ENCODE measurements around the gene PDE6G. TPM values are rescaled to one million over a fixed set of nuclear protein-coding genes. Genes with fewer than 3 reads are reported as not detected.

Gene PDE6G
- total and polyA plus RNA-seq, 2 experiments from 2014 or later, result 5.5 to 9.0 TPM

GRCh38 chr17:81695211-81695610, 38.9 kb upstream of the PDE6G start (continued):
- no peak for TF ChIP-seq ZNF462 (CRISPR knock-in tag; IDR thresholded peaks at IDR 0.05)
- TF ChIP-seq NANOG (IDR thresholded peaks at IDR 0.05; ENCODE audit: borderline replicate concordance), result no peak
- no peak for TF ChIP-seq ETS1 (IDR thresholded peaks at IDR 0.05)
- no peak for TF ChIP-seq EZH2 (IDR thresholded peaks at IDR 0.05; ENCODE audit: low read depth, unreplicated experiment)
- no peak for TF ChIP-seq ZNF114 (CRISPR knock-in tag; IDR thresholded peaks at IDR 0.05)
- TF ChIP-seq POLR2AphosphoS5 (IDR thresholded peaks at IDR 0.05; ENCODE audit: low read depth), result no peak
- TF ChIP-seq JUNB (IDR thresholded peaks at IDR 0.05; ENCODE audit: unreplicated experiment), result no peak
- TF ChIP-seq ZNF331 (CRISPR knock-in tag; IDR thresholded peaks at IDR 0.05; ENCODE audit: low read depth), result no peak

GRCh38 chr17:81694810-81695209, 38.5 kb upstream of the PDE6G start:
- H4K20me1 ChIP-seq (replicated peaks; ENCODE audit: insufficient read depth), result peaks cover 4% of the 10 kb centered on the region; the same call in 1 of the 2 replicates
- no peak for TF ChIP-seq CTCF (conservative IDR thresholded peaks at IDR 0.05; ENCODE audit: low read depth in 2 of 2)
- no peak for TF ChIP-seq POLR2AphosphoS5 (IDR thresholded peaks at IDR 0.05; ENCODE audit: low read depth)
- no peak for TF ChIP-seq EZH2phosphoT487 (IDR thresholded peaks at IDR 0.05; ENCODE audit: unreplicated experiment)
- TF ChIP-seq JUNB (IDR thresholded peaks at IDR 0.05; ENCODE audit: unreplicated experiment), result no peak
- Mint-ChIP-seq H3K27ac (no peak overlapping the region), H3K4me1 (no peaks in the 10 kb centered on the region; the same call in 2 of the 3 replicates), H3K27me3 (ENCODE audit: insufficient read depth, low read depth, poor library complexity) (peaks cover 11% of the 10 kb centered on the region), H3K36me3 (ENCODE audit: low read depth) (peaks cover 48% of the 10 kb centered on the region), H3K9me3 (no peaks in the 10 kb centered on the region), H3K4me3 (no peak overlapping the region)
- H2AFZ ChIP-seq, result no peak overlapping the region
- no peak overlapping the region for H3K4me2 ChIP-seq
- peaks cover 12% of the 10 kb centered on the region for H3K79me2 ChIP-seq (replicated peaks; ENCODE audit: insufficient read depth)
- DNase-seq (ENCODE audit: low spot score) (no peak), ATAC-seq (no peak)
- no peak overlapping the region for H3K27ac ChIP-seq (ENCODE audit: low read depth)
- no peak overlapping the region for H3K4me3 ChIP-seq
- H3F3A ChIP-seq (replicated peaks; ENCODE audit: low read depth), result 0 out of 2 replicates have a peak, but pooled peaks cover 11% of the 10 kb centered on the region
- H3K4me1 ChIP-seq (ENCODE audit: insufficient read depth), result no peaks in the 10 kb centered on the region
- no peaks in the 10 kb centered on the region for H3K36me3 ChIP-seq (ENCODE audit: insufficient read depth)
- H3K9me2 ChIP-seq (ENCODE audit: insufficient read depth), result no peaks in the 10 kb centered on the region
- H3K27me3 ChIP-seq (ENCODE audit: insufficient read depth), result no peaks in the 10 kb centered on the region

Data from GM23338 (cell line).